IPS-20b (cell line): ENCODE data around the gene CXorf66.

Experiments used
- H3K27ac ChIP-seq: one replicate; pipeline ENCODE4 v1.5.1; 2013; ENCODE audit warnings: low read length
- H3K27me3 ChIP-seq: 2 replicates; pipeline ENCODE4 v1.6.1; 2013; ENCODE audit warnings: mild to moderate bottlenecking, low read length, inconsistent platforms; ENCODE audit not compliant: insufficient read depth
- H3K36me3 ChIP-seq: 2 replicates; pipeline ENCODE4 v1.6.1; 2013; ENCODE audit warnings: low read depth, mild to moderate bottlenecking, inconsistent platforms, low read length, moderate library complexity; ENCODE audit not compliant: insufficient read depth
- H3K4me1 ChIP-seq: 2 replicates; pipeline ENCODE4 v1.6.1; 2013; ENCODE audit warnings: mild to moderate bottlenecking, control low read depth, inconsistent platforms, low read length, moderate library complexity; ENCODE audit not compliant: insufficient read depth
- H3K4me3 ChIP-seq: 2 replicates; pipeline ENCODE4 v1.5.1; 2013; ENCODE audit warnings: mild to moderate bottlenecking, low read length, inconsistent platforms
- H3K9ac ChIP-seq: 2 replicates; pipeline ENCODE4 v1.6.1; 2013; ENCODE audit warnings: low read depth, mild to moderate bottlenecking, inconsistent platforms, low read length, moderate library complexity
- H3K9me3 ChIP-seq: 2 replicates; pipeline ENCODE4 v1.6.1; 2013; ENCODE audit warnings: mild to moderate bottlenecking, low read depth, low read length, inconsistent platforms; ENCODE audit not compliant: insufficient read depth

Gene CXorf66

DNA sequence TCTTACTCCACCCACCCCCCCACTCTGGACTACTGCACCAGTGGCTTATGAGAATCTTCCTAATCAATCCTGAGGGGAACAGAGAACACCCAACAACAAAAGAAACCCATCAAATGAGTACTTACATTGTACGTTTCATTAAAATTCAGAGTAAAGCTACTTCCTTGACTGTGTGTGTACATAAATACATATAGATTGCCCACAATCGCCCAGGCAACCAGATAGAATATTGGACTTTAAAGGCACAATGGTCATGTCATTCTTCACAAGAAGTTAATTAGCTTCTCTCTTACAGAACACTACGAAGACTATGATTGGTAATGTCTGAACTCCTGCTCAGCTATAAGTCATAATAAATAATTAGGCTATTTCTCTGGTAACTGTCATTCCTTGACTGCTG lies 20.2 kb downstream of the CXorf66 start:
- Histone ChIP-seq H3K9me3 (no peaks in the 10 kb centered on the region), H3K27ac (no peak overlapping the region), H3K9ac (no peak overlapping the region), H3K4me3 (no peak overlapping the region), H3K27me3 (no peaks in the 10 kb centered on the region), H3K4me1 (no peaks in the 10 kb centered on the region), H3K36me3 (no peaks in the 10 kb centered on the region)

DNA sequence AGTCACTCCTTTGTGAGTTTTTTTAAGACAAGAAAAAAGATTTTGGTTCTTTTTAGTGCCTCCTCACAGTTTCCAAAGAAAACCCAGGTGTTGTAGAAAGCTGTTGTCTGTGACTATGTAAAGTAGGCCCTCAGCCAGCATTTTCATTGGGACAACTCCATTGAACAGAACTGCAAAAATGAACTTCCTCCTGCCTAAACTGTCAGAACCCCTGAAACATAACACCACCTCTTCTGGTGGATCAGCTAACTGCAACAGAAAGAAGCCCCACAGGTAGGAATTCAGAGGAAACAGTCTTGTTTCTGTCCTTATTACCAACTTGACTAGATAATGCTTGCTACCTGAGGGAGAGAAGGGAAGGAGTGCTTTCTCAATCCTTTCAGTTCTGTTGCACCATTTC lies 29.1 kb downstream of the CXorf66 start:
- no peaks in the 10 kb centered on the region; the same call in 1 of the 2 replicates for H3K27me3 ChIP-seq
- H3K4me3 ChIP-seq = peak overlapping the region; percentile 48; the same call in 1 of the 2 replicates
- no peaks in the 10 kb centered on the region for H3K36me3 ChIP-seq
- no peak overlapping the region for H3K27ac ChIP-seq
- H3K9me3 ChIP-seq = no peaks in the 10 kb centered on the region
- H3K9ac ChIP-seq = 0 out of 2 replicates have a peak overlapping the region, but pooled peaks have one; percentile 31
- H3K4me1 ChIP-seq = peaks cover 7% of the 10 kb centered on the region; the same call in 1 of the 2 replicates

DNA sequence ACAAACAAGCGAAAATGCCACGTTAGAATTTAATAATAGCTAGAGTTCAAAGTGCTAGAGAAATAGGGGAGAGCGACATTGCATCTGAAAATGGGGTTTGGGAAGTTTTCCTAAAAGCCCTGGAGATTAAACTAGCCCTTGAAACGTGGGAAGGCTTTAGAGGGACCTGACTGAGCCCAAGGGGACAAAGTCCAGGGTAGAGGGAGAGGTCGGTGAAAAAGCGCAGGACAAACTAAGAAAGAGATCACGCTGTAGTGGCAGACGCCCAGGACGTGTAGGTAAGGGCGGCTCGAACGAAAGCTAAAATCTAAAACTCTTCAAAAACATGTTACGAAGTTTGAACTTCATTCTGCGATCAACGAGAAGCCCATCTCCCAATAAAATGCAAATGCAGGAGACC lies 31.4 kb downstream of the CXorf66 start:
- Histone ChIP-seq H3K9ac (peak overlapping the region; percentile 82; the same call in 1 of the 2 replicates), H3K27me3 (no peaks in the 10 kb centered on the region; the same call in 1 of the 2 replicates), H3K9me3 (no peaks in the 10 kb centered on the region), H3K27ac (no peak overlapping the region), H3K36me3 (no peaks in the 10 kb centered on the region), H3K4me3 (peak overlapping the region; percentile 90), H3K4me1 (peaks cover 10% of the 10 kb centered on the region; the same call in 1 of the 2 replicates)

DNA sequence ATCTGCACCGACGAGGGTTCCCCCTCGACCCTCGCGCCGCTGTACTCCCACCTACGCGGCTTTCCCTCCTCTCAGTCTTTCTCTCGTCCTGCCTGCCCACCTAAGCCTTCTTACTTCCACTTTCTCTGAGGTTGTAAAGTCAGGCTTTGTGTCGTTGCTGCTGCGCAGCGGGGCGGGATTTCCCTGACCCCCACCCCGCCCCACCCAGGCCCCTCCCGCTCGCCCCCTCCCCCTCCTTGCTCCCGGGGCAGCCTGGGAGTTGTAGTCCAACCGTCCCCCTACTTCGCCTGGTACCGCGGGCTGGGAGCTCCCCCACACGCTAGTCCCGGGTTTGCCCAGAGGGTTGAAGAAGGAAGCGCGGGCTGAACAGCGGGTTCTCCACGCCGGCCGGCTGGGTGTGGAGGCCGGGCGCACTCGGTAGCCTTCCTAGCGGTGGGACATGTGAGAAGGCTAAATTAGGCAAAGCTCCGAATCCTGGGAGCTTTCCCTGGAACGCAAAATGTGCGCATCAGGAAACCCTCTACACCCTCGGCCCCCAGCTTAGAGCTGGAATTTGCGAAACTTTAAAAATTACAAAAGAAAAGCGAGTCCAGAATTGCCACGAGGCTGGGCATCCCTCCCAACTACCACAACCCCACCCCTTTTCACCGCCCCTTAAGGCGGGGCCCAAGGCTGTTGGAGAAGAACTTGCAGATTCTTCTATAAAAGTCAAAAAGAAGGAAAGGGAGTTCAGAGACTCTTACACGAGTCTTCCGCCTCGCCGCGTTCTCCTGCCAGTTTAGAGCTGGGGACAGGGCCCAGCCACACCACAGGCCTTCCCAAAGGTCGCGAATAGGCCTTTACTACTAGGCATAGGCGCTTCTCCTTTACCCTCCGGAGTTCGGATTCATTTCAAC lies 32.2 kb downstream of the CXorf66 start, which contains the start of gene ATP11C:
Gene ATP11C, minus strand, starts transcription at position 153 of the 896 bp plus-strand sequence. CDS start 1,011 bp downstream, outside the sequence.
- Histone ChIP-seq H3K4me3 (peak within 1 kb of the TSS; percentile 90), H3K4me1 (peaks cover 10% of the 10 kb centered on the region; the same call in 1 of the 2 replicates), H3K9me3 (no peaks in the 10 kb centered on the region), H3K27me3 (no peaks in the 10 kb centered on the region; the same call in 1 of the 2 replicates), H3K36me3 (no peaks in the 10 kb centered on the region), H3K9ac (peak within 1 kb of the TSS; percentile 82; the same call in 1 of the 2 replicates), H3K27ac (no peak within 1 kb of the TSS)

DNA sequence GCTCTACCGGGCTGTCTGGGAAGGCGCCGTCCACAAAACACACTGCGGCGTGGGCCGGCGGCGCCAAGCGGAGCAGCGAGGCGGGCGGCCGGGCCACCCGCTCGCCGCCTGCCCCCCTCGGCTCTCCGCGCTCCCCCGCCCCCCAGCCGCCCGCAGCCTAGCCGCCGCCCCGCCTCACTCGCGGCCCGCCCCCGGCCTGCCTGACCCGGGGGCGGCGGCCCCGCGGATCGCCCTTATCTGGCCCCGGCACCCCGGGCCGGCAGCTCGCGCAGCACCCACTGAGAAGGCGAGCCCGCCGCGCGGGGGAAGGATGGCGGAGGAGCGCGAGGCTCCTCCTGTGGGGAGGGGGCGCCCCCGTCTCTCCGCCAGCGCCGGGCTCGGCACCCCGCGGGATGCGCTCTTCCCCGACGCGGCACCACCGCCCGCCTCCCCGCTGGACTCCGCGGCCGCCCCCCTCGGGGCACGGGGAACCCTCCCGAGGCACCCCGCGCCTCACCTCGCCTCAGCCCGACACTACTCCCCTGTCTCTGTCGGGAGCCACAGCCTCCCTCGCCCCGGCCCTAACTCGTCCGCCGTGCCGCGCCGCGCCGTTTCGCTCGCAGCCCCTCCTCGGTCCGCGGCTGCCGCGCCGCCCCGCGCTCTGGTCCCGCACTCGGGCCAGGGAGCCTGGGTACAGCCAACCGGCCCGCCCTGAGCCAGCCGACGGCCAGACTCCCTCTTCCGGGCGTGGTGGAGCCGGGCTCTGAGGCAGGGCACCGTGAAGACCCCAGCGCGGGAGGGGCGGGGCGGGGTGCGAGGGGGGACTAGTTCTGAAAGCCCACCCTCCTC lies 33.0 kb downstream of the CXorf66 start:
- peaks cover 10% of the 10 kb centered on the region; the same call in 1 of the 2 replicates for H3K4me1 ChIP-seq
- H3K27ac ChIP-seq = no peak overlapping the region
- H3K27me3 ChIP-seq = no peaks in the 10 kb centered on the region; the same call in 1 of the 2 replicates
- peak overlapping the region; percentile 90; the same call in 1 of the 2 replicates for H3K4me3 ChIP-seq
- H3K36me3 ChIP-seq = no peaks in the 10 kb centered on the region
- H3K9me3 ChIP-seq = no peaks in the 10 kb centered on the region
- H3K9ac ChIP-seq = peak overlapping the region; percentile 76; the same call in 1 of the 2 replicates

DNA sequence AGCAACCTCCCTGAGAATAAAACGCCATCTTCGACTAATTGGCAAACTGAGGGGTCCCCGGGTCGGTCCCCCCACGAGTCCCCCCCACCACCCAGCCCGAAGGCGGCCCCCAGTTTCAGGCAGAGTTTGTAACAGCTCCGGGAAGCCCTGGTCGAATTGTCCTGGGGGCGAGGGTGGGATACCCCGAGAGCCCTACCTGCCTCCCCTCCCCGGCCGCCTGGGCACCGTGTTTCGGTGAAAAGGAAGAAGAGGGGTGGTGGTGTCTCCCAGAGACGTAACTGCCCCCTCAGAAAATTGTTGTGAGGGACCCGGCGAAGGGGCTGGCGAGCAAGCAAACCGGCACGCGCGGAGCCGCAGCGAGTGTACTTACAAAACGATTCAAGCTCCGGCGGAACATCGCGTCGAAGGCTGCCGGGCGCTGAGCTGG lies 33.7 kb downstream of the CXorf66 start:
- Histone ChIP-seq H3K4me1 (peaks cover 6% of the 10 kb centered on the region; the same call in 1 of the 2 replicates), H3K9me3 (no peaks in the 10 kb centered on the region), H3K9ac (peak overlapping the region; percentile 76; the same call in 1 of the 2 replicates), H3K4me3 (peak overlapping the region; percentile 90), H3K36me3 (no peaks in the 10 kb centered on the region), H3K27me3 (no peaks in the 10 kb centered on the region; the same call in 1 of the 2 replicates), H3K27ac (no peak overlapping the region)

DNA sequence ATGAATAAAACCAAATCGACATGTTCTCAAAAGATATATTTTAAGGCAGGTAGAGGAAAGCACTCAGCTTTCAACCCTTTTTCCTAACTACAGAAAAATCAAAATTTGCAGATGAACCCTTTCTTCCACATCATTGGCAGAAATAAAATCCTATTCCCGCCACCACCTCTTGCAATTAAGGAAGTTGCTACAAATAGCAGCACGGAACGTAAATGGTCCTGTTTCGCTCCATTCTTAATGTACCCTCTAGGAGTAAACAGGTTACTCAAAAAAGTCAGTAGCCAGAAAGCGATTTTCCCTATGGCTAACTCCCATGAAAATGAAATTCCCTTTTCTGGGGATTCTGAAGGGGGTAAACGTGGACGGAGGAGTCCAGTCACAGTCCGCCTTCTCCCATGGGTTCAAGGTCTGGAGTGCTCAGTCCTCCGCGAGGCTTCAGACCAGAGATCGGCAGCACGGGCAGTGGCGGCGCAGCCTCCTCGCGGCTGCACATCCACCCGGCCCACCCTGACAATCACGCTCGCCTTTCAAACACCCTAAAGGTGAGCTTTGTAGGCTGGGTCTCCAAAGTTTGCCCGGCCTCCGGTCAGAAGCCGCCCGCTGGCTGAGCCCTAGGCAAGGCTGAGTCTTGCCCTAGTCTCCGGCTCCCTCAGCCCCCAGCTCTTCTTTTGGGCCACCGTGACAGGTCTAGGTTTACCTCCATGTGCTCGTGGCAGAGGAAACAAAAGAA lies 34.2 kb downstream of the CXorf66 start:
- Histone ChIP-seq H3K4me1 (peaks cover 4% of the 10 kb centered on the region; the same call in 1 of the 2 replicates), H3K9me3 (no peaks in the 10 kb centered on the region), H3K27me3 (no peaks in the 10 kb centered on the region; the same call in 1 of the 2 replicates), H3K36me3 (no peaks in the 10 kb centered on the region), H3K9ac (peak overlapping the region; percentile 76), H3K27ac (no peak overlapping the region), H3K4me3 (peak overlapping the region; percentile 90)

DNA sequence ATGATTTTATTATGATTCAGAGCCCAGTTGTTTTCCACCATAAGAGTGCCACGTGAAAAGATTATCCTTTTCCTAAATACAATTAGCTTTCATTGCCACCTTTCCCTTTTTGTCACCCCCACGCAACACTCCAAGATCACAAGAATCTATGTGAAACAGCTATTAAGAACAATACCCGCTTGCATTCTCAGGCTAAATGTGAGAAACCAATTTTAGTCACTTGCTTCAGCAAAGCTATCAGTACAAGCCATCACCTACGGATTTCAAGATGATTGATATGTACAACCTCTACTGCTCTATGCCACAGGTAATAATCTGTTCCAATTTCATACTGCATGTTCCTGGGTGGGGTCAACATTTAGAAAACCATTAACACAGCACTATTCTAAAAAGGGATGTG lies 34.9 kb downstream of the CXorf66 start:
- no peaks in the 10 kb centered on the region for H3K36me3 ChIP-seq
- H3K27ac ChIP-seq = no peak overlapping the region
- no peaks in the 10 kb centered on the region; the same call in 1 of the 2 replicates for H3K27me3 ChIP-seq
- peak overlapping the region; percentile 76; the same call in 1 of the 2 replicates for H3K9ac ChIP-seq
- H3K4me3 ChIP-seq = peak overlapping the region; percentile 90
- H3K4me1 ChIP-seq = peaks cover 3% of the 10 kb centered on the region; the same call in 1 of the 2 replicates
- H3K9me3 ChIP-seq = no peaks in the 10 kb centered on the region

DNA sequence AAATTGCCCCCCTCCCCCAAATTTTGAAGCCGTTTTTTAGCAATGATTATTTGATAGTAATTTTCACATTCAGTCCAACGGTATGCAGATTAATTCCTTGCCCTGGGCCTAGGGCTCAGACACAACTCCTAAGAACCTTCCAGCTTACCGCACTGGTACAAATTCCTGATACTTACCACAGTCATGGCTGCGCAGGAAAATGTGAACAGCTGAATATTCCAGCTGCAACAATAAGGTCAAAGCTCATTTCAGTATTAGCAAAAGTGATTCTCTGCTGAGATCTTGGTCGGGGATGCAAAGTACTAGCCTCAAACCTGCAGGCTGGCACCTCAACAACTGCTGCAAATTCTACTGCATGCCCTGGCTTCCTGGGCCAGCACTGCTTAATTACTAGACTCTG lies 35.4 kb downstream of the CXorf66 start:
- Histone ChIP-seq H3K9me3 (no peaks in the 10 kb centered on the region), H3K27me3 (no peaks in the 10 kb centered on the region; the same call in 1 of the 2 replicates), H3K4me3 (peak overlapping the region; percentile 90; the same call in 1 of the 2 replicates), H3K36me3 (no peaks in the 10 kb centered on the region), H3K4me1 (peaks cover 3% of the 10 kb centered on the region; the same call in 1 of the 2 replicates), H3K27ac (no peak overlapping the region), H3K9ac (no peak overlapping the region)

DNA sequence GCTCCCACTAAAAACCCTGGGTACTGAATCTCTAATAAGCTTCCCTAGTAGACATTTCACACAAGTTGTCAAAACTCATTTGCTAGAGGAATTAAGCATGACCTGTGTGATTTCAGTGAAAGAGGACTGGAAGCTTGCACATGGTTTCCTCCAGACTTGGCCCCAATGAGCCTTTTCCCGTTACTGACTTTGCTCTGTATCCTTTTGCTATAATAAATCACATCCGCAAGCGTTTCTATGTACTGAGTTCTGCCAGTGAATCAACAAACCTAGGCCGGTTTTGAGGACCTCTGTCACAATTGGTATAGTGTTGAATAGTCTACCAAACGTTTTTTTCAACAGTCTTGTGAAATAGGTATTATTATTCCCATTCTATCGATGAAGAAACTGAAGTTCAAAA lies 40.6 kb downstream of the CXorf66 start:
- Histone ChIP-seq H3K9ac (no peak overlapping the region), H3K27ac (no peak overlapping the region), H3K36me3 (no peaks in the 10 kb centered on the region), H3K4me1 (no peaks in the 10 kb centered on the region; the same call in 1 of the 2 replicates), H3K9me3 (no peaks in the 10 kb centered on the region), H3K4me3 (no peak overlapping the region), H3K27me3 (no peaks in the 10 kb centered on the region)
